HL-60 (cell line): Measurements from ENCODE around the gene TBC1D24.

Source experiments
- POLR2AphosphoS5 ChIP-seq: IDR thresholded peaks from 2 replicates; pipeline ENCODE4 v1.6.1; 2012; ENCODE audit warnings: low read depth
- TF ChIP-seq, protein P1 (sequence below): IDR thresholded peaks from one replicate; pipeline ENCODE4 v1.5.1; 2011; ENCODE audit warnings: low read length, control low read depth, inconsistent platforms; ENCODE audit not compliant: insufficient read depth
- TF ChIP-seq, protein P2 (sequence below): IDR thresholded peaks from 2 replicates; pipeline ENCODE4 v1.6.1; 2012; ENCODE audit warnings: low read depth; ENCODE audit not compliant: insufficient replicate concordance

DNA sequence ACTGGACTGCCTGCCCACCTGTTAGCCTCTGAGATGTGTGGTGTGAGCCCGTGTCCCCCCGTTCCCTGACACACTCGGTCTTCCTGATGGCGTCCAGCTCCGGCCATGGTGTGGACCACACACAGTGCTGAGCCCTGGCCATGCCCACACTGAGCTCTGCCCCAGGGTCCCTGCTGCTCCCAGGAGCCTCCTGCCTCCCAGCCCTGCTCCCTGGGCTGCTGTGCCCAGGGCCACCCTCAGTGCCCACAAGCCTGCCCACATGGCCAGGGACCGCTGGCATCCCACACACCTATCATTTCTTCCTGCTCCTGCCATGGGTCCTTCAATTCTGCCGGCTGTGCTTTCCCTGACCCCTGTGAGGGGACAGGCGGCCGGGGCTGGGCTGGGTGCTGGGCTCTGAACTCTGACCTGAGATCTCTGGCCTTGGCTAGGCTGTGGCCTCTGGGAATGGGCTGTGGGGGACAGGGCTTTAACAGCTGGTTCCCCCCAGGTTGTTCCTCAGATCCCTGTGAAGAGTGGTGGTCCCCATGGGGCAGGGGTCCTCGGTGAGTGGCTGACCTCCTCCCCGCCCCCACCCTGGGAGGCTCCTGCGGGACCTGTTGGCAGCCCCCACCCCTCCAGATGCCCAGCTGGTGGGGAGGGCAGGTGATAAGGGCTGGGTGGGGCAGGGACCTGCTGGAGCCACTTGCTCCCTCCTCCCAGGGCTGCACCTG is 52.3 kb downstream of the TBC1D24 start:
- TF ChIP-seq, protein P1, sequence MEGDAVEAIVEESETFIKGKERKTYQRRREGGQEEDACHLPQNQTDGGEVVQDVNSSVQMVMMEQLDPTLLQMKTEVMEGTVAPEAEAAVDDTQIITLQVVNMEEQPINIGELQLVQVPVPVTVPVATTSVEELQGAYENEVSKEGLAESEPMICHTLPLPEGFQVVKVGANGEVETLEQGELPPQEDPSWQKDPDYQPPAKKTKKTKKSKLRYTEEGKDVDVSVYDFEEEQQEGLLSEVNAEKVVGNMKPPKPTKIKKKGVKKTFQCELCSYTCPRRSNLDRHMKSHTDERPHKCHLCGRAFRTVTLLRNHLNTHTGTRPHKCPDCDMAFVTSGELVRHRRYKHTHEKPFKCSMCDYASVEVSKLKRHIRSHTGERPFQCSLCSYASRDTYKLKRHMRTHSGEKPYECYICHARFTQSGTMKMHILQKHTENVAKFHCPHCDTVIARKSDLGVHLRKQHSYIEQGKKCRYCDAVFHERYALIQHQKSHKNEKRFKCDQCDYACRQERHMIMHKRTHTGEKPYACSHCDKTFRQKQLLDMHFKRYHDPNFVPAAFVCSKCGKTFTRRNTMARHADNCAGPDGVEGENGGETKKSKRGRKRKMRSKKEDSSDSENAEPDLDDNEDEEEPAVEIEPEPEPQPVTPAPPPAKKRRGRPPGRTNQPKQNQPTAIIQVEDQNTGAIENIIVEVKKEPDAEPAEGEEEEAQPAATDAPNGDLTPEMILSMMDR = no peak
- peak; percentile 15; the same call in 1 of the 2 replicates for TF ChIP-seq POLR2AphosphoS5
- TF ChIP-seq, protein P2, sequence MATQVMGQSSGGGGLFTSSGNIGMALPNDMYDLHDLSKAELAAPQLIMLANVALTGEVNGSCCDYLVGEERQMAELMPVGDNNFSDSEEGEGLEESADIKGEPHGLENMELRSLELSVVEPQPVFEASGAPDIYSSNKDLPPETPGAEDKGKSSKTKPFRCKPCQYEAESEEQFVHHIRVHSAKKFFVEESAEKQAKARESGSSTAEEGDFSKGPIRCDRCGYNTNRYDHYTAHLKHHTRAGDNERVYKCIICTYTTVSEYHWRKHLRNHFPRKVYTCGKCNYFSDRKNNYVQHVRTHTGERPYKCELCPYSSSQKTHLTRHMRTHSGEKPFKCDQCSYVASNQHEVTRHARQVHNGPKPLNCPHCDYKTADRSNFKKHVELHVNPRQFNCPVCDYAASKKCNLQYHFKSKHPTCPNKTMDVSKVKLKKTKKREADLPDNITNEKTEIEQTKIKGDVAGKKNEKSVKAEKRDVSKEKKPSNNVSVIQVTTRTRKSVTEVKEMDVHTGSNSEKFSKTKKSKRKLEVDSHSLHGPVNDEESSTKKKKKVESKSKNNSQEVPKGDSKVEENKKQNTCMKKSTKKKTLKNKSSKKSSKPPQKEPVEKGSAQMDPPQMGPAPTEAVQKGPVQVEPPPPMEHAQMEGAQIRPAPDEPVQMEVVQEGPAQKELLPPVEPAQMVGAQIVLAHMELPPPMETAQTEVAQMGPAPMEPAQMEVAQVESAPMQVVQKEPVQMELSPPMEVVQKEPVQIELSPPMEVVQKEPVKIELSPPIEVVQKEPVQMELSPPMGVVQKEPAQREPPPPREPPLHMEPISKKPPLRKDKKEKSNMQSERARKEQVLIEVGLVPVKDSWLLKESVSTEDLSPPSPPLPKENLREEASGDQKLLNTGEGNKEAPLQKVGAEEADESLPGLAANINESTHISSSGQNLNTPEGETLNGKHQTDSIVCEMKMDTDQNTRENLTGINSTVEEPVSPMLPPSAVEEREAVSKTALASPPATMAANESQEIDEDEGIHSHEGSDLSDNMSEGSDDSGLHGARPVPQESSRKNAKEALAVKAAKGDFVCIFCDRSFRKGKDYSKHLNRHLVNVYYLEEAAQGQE = no peak
